Mesenchymal stem cell (in vitro differentiated cells and primary cell): Measurements from ENCODE around the gene SLC26A6.

Experiments
- DNase-seq: peaks from one replicate; pipeline ENCODE4 v3.0.0-alpha.2; 2013
- H2AFZ ChIP-seq: one replicate; pipeline ENCODE4 v1.6.1; 2013; ENCODE audit warnings: low read depth, mild to moderate bottlenecking, control low read depth, inconsistent platforms, low read length, moderate library complexity
- H2AK5ac ChIP-seq: 2 replicates; pipeline ENCODE4 v1.6.1; 2013; ENCODE audit warnings: low read length, moderate library complexity, mild to moderate bottlenecking, inconsistent platforms; ENCODE audit not compliant: severe bottlenecking
- H2BK120ac ChIP-seq: one replicate; pipeline ENCODE4 v1.6.1; 2013; ENCODE audit warnings: low read depth, mild to moderate bottlenecking, inconsistent platforms, low read length, moderate library complexity
- H2BK12ac ChIP-seq, 2 experiments: one replicate each; pipeline ENCODE4 v1.6.1; 2013; ENCODE audit warnings: inconsistent platforms in 2 of 2, low read length in 2 of 2, mild to moderate bottlenecking in 2 of 2, moderate library complexity in 2 of 2, control low read depth in 1 of 2
- H2BK15ac ChIP-seq: one replicate; pipeline ENCODE4 v1.6.1; 2013; ENCODE audit warnings: mild to moderate bottlenecking, low read depth, inconsistent platforms; ENCODE audit not compliant: poor library complexity, severe bottlenecking
- H2BK5ac ChIP-seq: 2 replicates; pipeline ENCODE4 v1.6.1; 2013; ENCODE audit warnings: low read depth, mild to moderate bottlenecking, low read length, control low read depth, inconsistent platforms; ENCODE audit not compliant: poor library complexity, severe bottlenecking
- H3K14ac ChIP-seq, 2 experiments: one replicate each; pipeline ENCODE4 v1.6.1; 2013; ENCODE audit warnings: inconsistent platforms in 2 of 2, low read length in 2 of 2, control low read depth in 1 of 2, mild to moderate bottlenecking in 1 of 2, moderate library complexity in 1 of 2
- H3K18ac ChIP-seq, 2 experiments: one replicate each; pipeline ENCODE4 v1.6.1; 2013; ENCODE audit warnings: inconsistent platforms in 2 of 2, low read length in 2 of 2, control low read depth in 1 of 2, low read depth in 1 of 2, mild to moderate bottlenecking in 1 of 2
- H3K23ac ChIP-seq, 2 experiments: one replicate each; pipeline ENCODE4 v1.6.1; 2013; ENCODE audit warnings: inconsistent platforms in 2 of 2, low read length in 2 of 2, mild to moderate bottlenecking in 2 of 2, moderate library complexity in 2 of 2, control low read depth in 1 of 2
- H3K27ac ChIP-seq: 2 replicates; pipeline ENCODE4 v1.5.1; 2013; ENCODE audit warnings: mild to moderate bottlenecking, moderate library complexity, low read length, control low read depth, inconsistent platforms; ENCODE audit not compliant: poor library complexity, severe bottlenecking
- H3K27me3 ChIP-seq, 2 experiments: 2 replicates each; pipeline versions ENCODE4 v1.6.1 to v1.7.0; 2013; ENCODE audit warnings: low read length in 2 of 2, mild to moderate bottlenecking in 2 of 2, moderate library complexity in 2 of 2, control low read depth in 1 of 2, inconsistent platforms in 1 of 2; ENCODE audit not compliant: control insufficient read depth in 1 of 2, insufficient read depth in 1 of 2
- H3K36me3 ChIP-seq, 2 experiments: 2 replicates each; pipeline versions ENCODE4 v1.6.1 to v1.7.0; 2013; ENCODE audit warnings: low read length in 2 of 2, control low read depth in 1 of 2, inconsistent platforms in 1 of 2, low read depth in 1 of 2, mild to moderate bottlenecking in 1 of 2; ENCODE audit not compliant: insufficient read depth in 2 of 2, control insufficient read depth in 1 of 2
- H3K4ac ChIP-seq, 2 experiments: one replicate each; pipeline ENCODE4 v1.6.1; 2013; ENCODE audit warnings: inconsistent platforms in 2 of 2, low read length in 2 of 2, mild to moderate bottlenecking in 2 of 2, moderate library complexity in 2 of 2, control low read depth in 1 of 2, low read depth in 1 of 2
- H3K4me1 ChIP-seq: 2 replicates; pipeline ENCODE4 v1.6.1; 2013; ENCODE audit warnings: low read depth, low read length, control low read depth; ENCODE audit not compliant: control insufficient read depth, insufficient read depth
- H3K4me2 ChIP-seq: 2 replicates; pipeline ENCODE4 v1.6.1; 2013; ENCODE audit warnings: low read length, mild to moderate bottlenecking, inconsistent platforms; ENCODE audit not compliant: poor library complexity, severe bottlenecking
- H3K4me3 ChIP-seq, 2 experiments: 2 replicates each; pipeline versions ENCODE4 v1.5.1 to v1.7.0; 2013; ENCODE audit warnings: low read length in 2 of 2, mild to moderate bottlenecking in 2 of 2, control low read depth in 1 of 2, low read depth in 1 of 2; ENCODE audit not compliant: insufficient read depth in 1 of 2
- H3K79me1 ChIP-seq: replicated peaks from 2 replicates; pipeline ENCODE4 v1.6.1; 2013; ENCODE audit warnings: mild to moderate bottlenecking, control low read depth, low read length, inconsistent platforms; ENCODE audit not compliant: poor library complexity, severe bottlenecking
- H3K9ac ChIP-seq: 2 replicates; pipeline ENCODE4 v1.7.0; 2013; ENCODE audit warnings: mild to moderate bottlenecking, low read length, moderate library complexity
- H3K9me3 ChIP-seq: 2 replicates; pipeline ENCODE4 v1.7.0; 2013; ENCODE audit warnings: mild to moderate bottlenecking, low read length; ENCODE audit not compliant: control insufficient read depth
- H4K8ac ChIP-seq: one replicate; pipeline ENCODE4 v1.6.1; 2013; ENCODE audit warnings: inconsistent platforms, mild to moderate bottlenecking, low read length, moderate library complexity
- H4K91ac ChIP-seq: one replicate; pipeline ENCODE4 v1.6.1; 2013; ENCODE audit warnings: mild to moderate bottlenecking, low read length, inconsistent platforms
- WGBS: methylation state at CpG from one replicate; pipeline ENCODE4 v1.1.7; 2013; ENCODE audit warnings: mixed read lengths; 5-methylcytosine and 5-hydroxymethylcytosine counted together

SLC26A6 gene

GRCh38 chr3:48592519-48593087 is 42.7 kb downstream of the SLC26A6 start:
- Histone ChIP-seq H2BK12ac (no peak overlapping the region), H2BK15ac (no peak overlapping the region)
- WGBS, result 90% methylated on average over 21 of the region's 21 CpGs

GRCh38 chr3:48591886-48592518 is 43.3 kb downstream of the SLC26A6 start:
- 95% methylated on average over 20 of the region's 22 CpGs for WGBS

More at GRCh38 chr3:48592519-48593087, 42.7 kb downstream of the SLC26A6 start:
- peaks cover 12% of the 10 kb centered on the region for H3K79me1 ChIP-seq
- H3K4me1 ChIP-seq, result peaks cover 86% of the 10 kb centered on the region
- no peak overlapping the region for H3K18ac ChIP-seq
- no peak overlapping the region for H2BK120ac ChIP-seq
- no peak overlapping the region for H3K23ac ChIP-seq
- no peak overlapping the region for H3K9ac ChIP-seq
- H3K4me2 ChIP-seq, result peak overlapping the region; percentile 81
- H3K36me3 ChIP-seq, result peaks cover 3 to 71% of the 10 kb centered on the region in 2 experiments
- no peaks in the 10 kb centered on the region for H3K27me3 ChIP-seq
- H3K4me3 ChIP-seq, result no peak overlapping the region
- H4K91ac ChIP-seq, result no peak overlapping the region
- no peak overlapping the region for H3K27ac ChIP-seq
- no peak overlapping the region for H3K14ac ChIP-seq
- no peak overlapping the region for H2BK5ac ChIP-seq
- no peak overlapping the region for H4K8ac ChIP-seq
- DNase-seq, result peak; percentile 31
- H3K9me3 ChIP-seq, result no peaks in the 10 kb centered on the region
- no peak overlapping the region for H2AFZ ChIP-seq
- H2AK5ac ChIP-seq, result no peak overlapping the region
- no peak overlapping the region for H3K4ac ChIP-seq

GRCh38 chr3:48591436-48591835 is 43.8 kb downstream of the SLC26A6 start:
- Histone ChIP-seq H2BK15ac (no peak overlapping the region), H3K18ac (no peak overlapping the region), H4K91ac (no peak overlapping the region), H3K27ac (no peak overlapping the region), H3K4me2 (no peak overlapping the region), H3K9me3 (no peaks in the 10 kb centered on the region), H3K27me3 (no peaks in the 10 kb centered on the region), H3K14ac (no peak overlapping the region), H2BK5ac (no peak overlapping the region), H3K4ac (no peak overlapping the region), H4K8ac (no peak overlapping the region), H2BK12ac (no peak overlapping the region), H3K79me1 (peaks cover 22% of the 10 kb centered on the region), H2AK5ac (no peak overlapping the region), H3K4me3 (no peak overlapping the region), H2AFZ (no peak overlapping the region), H2BK120ac (no peak overlapping the region), H3K36me3 (peaks cover 2 to 71% of the 10 kb centered on the region in 2 experiments), H3K9ac (no peak overlapping the region), H3K4me1 (peaks cover 80% of the 10 kb centered on the region), H3K23ac (no peak overlapping the region)
- 95% methylated on average over 14 of the region's 14 CpGs for WGBS
- no peak for DNase-seq

More at GRCh38 chr3:48591886-48592518, 43.3 kb downstream of the SLC26A6 start:
- Histone ChIP-seq H2BK5ac (no peak overlapping the region), H3K27ac (no peak overlapping the region), H2BK12ac (no peak overlapping the region), H3K9me3 (no peaks in the 10 kb centered on the region), H2BK120ac (no peak overlapping the region), H3K36me3 (peaks cover 0 to 71% of the 10 kb centered on the region in 2 experiments), H4K91ac (no peak overlapping the region), H2BK15ac (no peak overlapping the region), H2AFZ (no peak overlapping the region), H3K4me1 (peaks cover 83% of the 10 kb centered on the region), H3K23ac (no peak overlapping the region), H4K8ac (no peak overlapping the region), H2AK5ac (no peak overlapping the region), H3K79me1 (peaks cover 16% of the 10 kb centered on the region), H3K27me3 (no peaks in the 10 kb centered on the region), H3K4me3 (no peak overlapping the region), H3K18ac (no peak overlapping the region), H3K9ac (no peak overlapping the region), H3K4ac (no peak overlapping the region), H3K14ac (no peak overlapping the region), H3K4me2 (no peak overlapping the region)
- no peak for DNase-seq

- H3K36me3 ChIP-seq, result peaks cover 11 to 100% of the 10 kb centered on the region in 2 experiments
- no peak for DNase-seq
- no peak overlapping the region for H4K8ac ChIP-seq
- no peak overlapping the region for H3K18ac ChIP-seq
- H2AFZ ChIP-seq, result no peak overlapping the region
- H3K4me2 ChIP-seq, result no peak overlapping the region
- no peak overlapping the region for H3K4ac ChIP-seq
- no peaks in the 10 kb centered on the region for H3K9me3 ChIP-seq
- H4K91ac ChIP-seq, result no peak overlapping the region
- no peak overlapping the region for H2BK15ac ChIP-seq
- H3K79me1 ChIP-seq, result peaks cover 46% of the 10 kb centered on the region
- no peak overlapping the region for H3K14ac ChIP-seq
- H2BK120ac ChIP-seq, result no peak overlapping the region
- H3K23ac ChIP-seq, result no peak overlapping the region
- no peaks in the 10 kb centered on the region for H3K27me3 ChIP-seq
- H3K4me1 ChIP-seq, result peaks cover 52% of the 10 kb centered on the region
- no peak overlapping the region for H2AK5ac ChIP-seq
- no peak overlapping the region for H3K9ac ChIP-seq
- WGBS, result 95% methylated on average over 15 of the region's 15 CpGs
- no peak overlapping the region for H3K4me3 ChIP-seq
- H2BK12ac ChIP-seq, result no peak overlapping the region
- no peak overlapping the region for H2BK5ac ChIP-seq
- H3K27ac ChIP-seq, result no peak overlapping the region
Observed at GRCh38 chr3:48588230-48588629, 47.0 kb downstream of the SLC26A6 start.
